Gastroesophageal sphincter (tissue), 4 donors: ENCODE data around the gene CEMIP. TPM values are rescaled to one million over a fixed set of nuclear protein-coding genes. Genes with fewer than 3 reads are reported as not detected.

Experiments
- ATAC-seq: fragments of 150-250 bp; one replicate; pipeline ENCODE4 v1.9.1; 2016; ENCODE audit warnings: mild to moderate bottlenecking, moderate library complexity
- H3K27ac ChIP-seq, 4 donors: fragments of 200-600 bp; sonication (generic) in 3 of 4; 1 replicate in 3 of 4; 2 replicates in 1 of 4; pipeline ENCODE4 v1.5.1; 2016 to 2019
- H3K27me3 ChIP-seq: fragments of 200-600 bp; sonication (generic); one replicate; pipeline ENCODE4 v1.5.1; 2019
- H3K36me3 ChIP-seq, 2 donors: fragments of 200-600 bp; sonication (generic); one replicate each; pipeline ENCODE4 v1.5.1; 2019; ENCODE audit warnings: control low read depth in 1 of 2
- H3K4me1 ChIP-seq, 3 donors: fragments of 200-600 bp; sonication (generic); 1 replicate in 2 of 3; 2 replicates in 1 of 3; pipeline ENCODE4 v1.5.1; 2016 to 2019; ENCODE audit warnings: control low read depth in 2 of 3
- H3K4me3 ChIP-seq, 2 donors: fragments of 200-600 bp; sonication (generic); one replicate each; pipeline ENCODE4 v1.5.1; 2019; ENCODE audit warnings: mild to moderate bottlenecking in 1 of 2, moderate library complexity in 1 of 2
- H3K9me3 ChIP-seq, 3 donors: fragments of 200-600 bp; sonication (generic); one replicate each; pipeline ENCODE4 v1.5.1; 2017 to 2019; ENCODE audit warnings: control low read depth in 2 of 3
- EP300 ChIP-seq: sonication (generic); formaldehyde crosslinking; IDR thresholded peaks from one replicate; pipeline ENCODE4 v1.6.1; 2017; ENCODE audit warnings: antibody characterized with exemption, mild to moderate bottlenecking
- POLR2A ChIP-seq, 2 donors: fragments of 450-650 bp; IDR thresholded peaks; one replicate each; pipeline ENCODE4 v1.6.1; 2017; ENCODE audit warnings: antibody characterized with exemption in 2 of 2, mild to moderate bottlenecking in 2 of 2, moderate library complexity in 1 of 2
- POLR2AphosphoS5 ChIP-seq: sonication (generic); formaldehyde crosslinking; IDR thresholded peaks from one replicate; pipeline ENCODE4 v1.6.1; 2017; ENCODE audit warnings: antibody characterized with exemption
- WGBS, 2 donors: methylation state at CpG; one replicate each; pipeline ENCODE4 v1.1.5; 2018; ENCODE audit warnings: low coverage in 1 of 2; 5-methylcytosine and 5-hydroxymethylcytosine counted together
- total RNA-seq, 4 donors: library from RNA; depleted of rRNA; stranded (reverse); fragments of >200 nt; gene quantifications; one replicate each; pipeline ENCODE4 v1.1.0, GENCODE V29; 2016
- TF ChIP-seq, protein P1 (sequence below), 4 experiments: fragments of 200-600 bp in 2 of 4; fragments of 450-650 bp in 2 of 4; sonication (generic) in 1 of 4; IDR thresholded peaks; one replicate each; pipeline ENCODE4 v1.5.1; 2017 to 2019; ENCODE audit warnings: antibody characterized with exemption in 4 of 4, mild to moderate bottlenecking in 2 of 4, moderate library complexity in 2 of 4

Gene CEMIP
- total RNA-seq, 4 donors from 2014 or later = 0.35 to 0.54 TPM; not detected in 2

DNA sequence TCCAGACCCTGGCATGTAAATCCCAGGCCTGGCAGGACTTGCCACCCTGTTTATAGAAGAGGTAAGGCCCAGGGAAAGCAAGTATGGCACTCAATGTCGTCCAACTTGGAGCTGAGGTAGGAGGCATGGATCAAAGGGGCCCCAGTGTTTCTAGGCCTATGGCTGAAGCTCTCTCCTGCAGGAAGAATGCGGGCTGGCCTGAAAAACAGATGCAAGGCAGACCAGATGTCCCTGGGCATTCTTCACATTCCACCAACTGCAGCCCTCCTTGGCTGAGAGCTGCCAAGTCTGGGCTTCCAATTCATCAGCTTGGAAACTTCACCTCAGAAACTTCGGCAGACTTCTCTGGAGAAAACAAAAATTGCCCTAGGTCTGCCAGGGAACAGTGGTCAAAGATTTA lies 188.3 kb downstream of the CEMIP start:
- Histone ChIP-seq H3K4me1 (peaks cover 0 to 8% (median 0%) of the 10 kb centered on the region in 3 donors), H3K27me3 (no peaks in the 10 kb centered on the region), H3K36me3 (peaks cover 0 to 32% of the 10 kb centered on the region in 2 donors), H3K4me3 (no peak overlapping the region), H3K9me3 (no peaks in the 10 kb centered on the region), H3K27ac (no peak overlapping the region)
- ATAC-seq = peak; percentile 43
- no peak for TF ChIP-seq EP300
- no peak for TF ChIP-seq POLR2AphosphoS5
- no peak for TF ChIP-seq POLR2A (IDR thresholded peaks at IDR 0.05)
- TF ChIP-seq, protein P1, sequence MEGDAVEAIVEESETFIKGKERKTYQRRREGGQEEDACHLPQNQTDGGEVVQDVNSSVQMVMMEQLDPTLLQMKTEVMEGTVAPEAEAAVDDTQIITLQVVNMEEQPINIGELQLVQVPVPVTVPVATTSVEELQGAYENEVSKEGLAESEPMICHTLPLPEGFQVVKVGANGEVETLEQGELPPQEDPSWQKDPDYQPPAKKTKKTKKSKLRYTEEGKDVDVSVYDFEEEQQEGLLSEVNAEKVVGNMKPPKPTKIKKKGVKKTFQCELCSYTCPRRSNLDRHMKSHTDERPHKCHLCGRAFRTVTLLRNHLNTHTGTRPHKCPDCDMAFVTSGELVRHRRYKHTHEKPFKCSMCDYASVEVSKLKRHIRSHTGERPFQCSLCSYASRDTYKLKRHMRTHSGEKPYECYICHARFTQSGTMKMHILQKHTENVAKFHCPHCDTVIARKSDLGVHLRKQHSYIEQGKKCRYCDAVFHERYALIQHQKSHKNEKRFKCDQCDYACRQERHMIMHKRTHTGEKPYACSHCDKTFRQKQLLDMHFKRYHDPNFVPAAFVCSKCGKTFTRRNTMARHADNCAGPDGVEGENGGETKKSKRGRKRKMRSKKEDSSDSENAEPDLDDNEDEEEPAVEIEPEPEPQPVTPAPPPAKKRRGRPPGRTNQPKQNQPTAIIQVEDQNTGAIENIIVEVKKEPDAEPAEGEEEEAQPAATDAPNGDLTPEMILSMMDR (IDR thresholded peaks at IDR 0.05) = no peak
- WGBS, 2 donors = 55% methylated on average over 2 of the region's 3 CpGs; no CpG with 5 or more reads in 1 of the 2 donors

DNA sequence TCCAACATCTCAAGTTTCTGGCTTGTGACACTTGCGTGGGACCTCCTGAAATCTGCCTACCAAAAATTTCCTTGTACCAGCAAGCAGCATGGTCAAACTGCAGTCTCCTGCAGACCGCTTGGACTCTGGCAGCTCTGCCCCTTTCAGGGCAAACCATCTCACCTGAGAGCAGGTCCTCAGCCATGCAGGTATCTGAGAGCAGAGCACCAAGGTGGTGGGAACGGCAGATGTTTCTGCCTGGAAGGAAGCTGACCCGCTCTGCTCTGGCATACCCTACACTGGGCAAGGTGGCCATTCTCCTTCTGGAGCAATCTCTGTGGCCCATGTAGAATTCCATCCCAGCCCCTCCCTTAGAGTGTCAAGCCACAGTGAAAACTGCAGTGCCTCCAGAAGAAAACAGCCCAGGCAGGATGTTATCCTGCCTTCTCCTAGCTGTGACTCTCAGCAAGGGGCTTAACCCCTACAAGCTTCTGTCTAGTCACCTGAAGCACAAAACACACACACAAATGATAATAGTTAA lies 188.9 kb downstream of the CEMIP start:
- Histone ChIP-seq H3K4me3 (no peak overlapping the region), H3K9me3 (no peaks in the 10 kb centered on the region), H3K4me1 (peaks cover 0 to 8% (median 0%) of the 10 kb centered on the region in 3 donors), H3K36me3 (peaks cover 0 to 38% of the 10 kb centered on the region in 2 donors), H3K27me3 (no peaks in the 10 kb centered on the region), H3K27ac (no peak overlapping the region)
- 92% methylated on average over 2 of the region's 4 CpGs; no CpG with 5 or more reads in 1 of the 2 donors for WGBS, 2 donors
- TF ChIP-seq POLR2A (IDR thresholded peaks at IDR 0.05) = no peak
- no peak for TF ChIP-seq POLR2AphosphoS5
- TF ChIP-seq EP300 = no peak
- TF ChIP-seq, protein P1 (IDR thresholded peaks at IDR 0.05) = no peak
- ATAC-seq = no peak

DNA sequence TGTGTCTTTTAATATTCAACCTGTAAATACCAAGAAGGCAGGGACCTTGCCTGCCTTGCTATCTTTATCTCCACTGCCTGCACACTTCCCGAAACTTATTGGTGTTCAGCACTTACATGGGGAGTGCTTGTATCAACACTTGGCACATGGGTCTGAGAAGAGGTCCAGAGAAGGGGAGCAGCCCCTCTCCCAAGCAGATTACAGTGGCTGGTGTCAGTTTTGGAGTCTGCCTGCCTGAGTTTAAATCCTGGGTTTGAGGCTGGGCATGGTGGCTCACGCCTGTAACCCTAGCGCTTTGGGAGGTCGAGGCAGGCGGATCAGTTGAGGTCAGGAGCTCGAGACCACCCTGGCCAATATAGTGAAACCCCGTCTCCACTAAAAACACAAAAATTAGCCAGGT lies 190.1 kb downstream of the CEMIP start:
- Histone ChIP-seq H3K9me3 (no peaks in the 10 kb centered on the region), H3K4me1 (peaks cover 0 to 18% (median 0%) of the 10 kb centered on the region in 3 donors), H3K27me3 (no peaks in the 10 kb centered on the region), H3K27ac (no peak overlapping the region), H3K4me3 (no peak overlapping the region), H3K36me3 (peaks cover 0 to 43% of the 10 kb centered on the region in 2 donors)
- WGBS, 2 donors = no CpG with 5 or more reads among the region's 7 CpGs
- no peak for ATAC-seq
- TF ChIP-seq EP300 = no peak
- TF ChIP-seq POLR2A (IDR thresholded peaks at IDR 0.05) = no peak
- no peak for TF ChIP-seq POLR2AphosphoS5
- TF ChIP-seq, protein P1 (IDR thresholded peaks at IDR 0.05) = no peak

DNA sequence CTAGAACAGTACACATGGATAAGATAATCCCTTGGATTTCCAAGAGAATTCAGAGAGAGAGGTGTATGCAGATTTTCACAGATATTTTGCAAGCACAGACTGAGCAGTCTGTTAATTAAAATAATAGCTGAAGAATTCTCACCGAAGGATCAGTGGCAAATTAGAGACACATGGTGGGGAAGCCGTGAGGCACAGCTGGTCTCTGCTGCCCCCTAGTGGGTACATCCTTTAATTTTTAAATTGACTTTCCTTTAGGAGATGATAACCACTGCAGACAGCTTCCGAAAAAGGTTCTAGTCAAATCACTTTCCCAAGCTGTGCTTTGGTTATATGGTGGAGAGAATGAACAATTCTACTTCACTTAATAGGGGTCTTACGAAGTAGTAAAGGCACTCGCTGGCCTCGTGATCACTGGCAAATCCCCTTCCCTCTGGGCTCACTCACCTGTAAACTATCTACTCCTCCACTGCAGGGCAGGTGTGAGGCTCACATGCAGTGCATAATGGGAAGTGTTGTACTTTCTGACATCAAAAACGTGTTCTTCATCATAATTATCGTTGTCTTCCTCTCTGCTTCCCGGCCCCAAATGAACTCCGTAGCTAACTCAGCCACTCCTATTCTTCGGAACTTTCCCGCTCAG lies 191.0 kb downstream of the CEMIP start:
- no peak overlapping the region for H3K4me3 ChIP-seq
- no peak overlapping the region for H3K27ac ChIP-seq
- H3K27me3 ChIP-seq = no peaks in the 10 kb centered on the region
- H3K9me3 ChIP-seq = no peaks in the 10 kb centered on the region
- TF ChIP-seq POLR2AphosphoS5 (no peak), POLR2A (IDR thresholded peaks at IDR 0.05) (no peak)
- TF ChIP-seq, protein P1 (IDR thresholded peaks at IDR 0.05) = peak; percentile 80 to 94 (median 84)
- peaks cover 0 to 18% (median 0%) of the 10 kb centered on the region in 3 donors for H3K4me1 ChIP-seq
- ATAC-seq = peak; percentile 25
- peaks cover 0 to 43% of the 10 kb centered on the region in 2 donors for H3K36me3 ChIP-seq
- WGBS, 2 donors = 21 to 48% methylated on average over 6 to 12 of the region's 12 CpGs

DNA sequence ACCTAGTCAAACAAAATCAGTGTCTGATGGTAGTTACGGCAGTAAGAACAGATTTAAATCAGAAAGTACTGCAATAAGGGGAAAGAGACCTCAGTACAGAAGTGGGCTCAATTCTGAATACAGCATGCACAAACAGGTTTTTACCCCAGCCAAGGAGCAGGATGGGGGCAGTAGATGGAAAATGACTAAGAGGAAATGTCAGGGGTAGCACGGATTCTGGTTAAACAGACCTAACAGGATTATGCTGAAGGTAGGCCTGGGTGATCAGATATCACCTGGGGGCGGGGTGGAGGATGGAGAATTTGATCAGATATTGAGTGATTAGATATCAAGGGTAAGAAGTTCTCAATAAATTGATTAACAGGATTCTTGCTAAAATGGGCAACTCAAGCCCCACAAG lies 191.5 kb downstream of the CEMIP start:
- TF ChIP-seq POLR2A (IDR thresholded peaks at IDR 0.05) = no peak
- TF ChIP-seq, protein P1 (IDR thresholded peaks at IDR 0.05) = no peak
- TF ChIP-seq EP300 = no peak
- TF ChIP-seq POLR2AphosphoS5 = no peak
- no peak overlapping the region for H3K27ac ChIP-seq
- WGBS, 2 donors = 70 to 90% methylated on average over 2 to 3 of the region's 3 CpGs
- no peaks in the 10 kb centered on the region for H3K9me3 ChIP-seq
- peaks cover 0 to 43% of the 10 kb centered on the region in 2 donors for H3K36me3 ChIP-seq
- H3K4me1 ChIP-seq = peaks cover 0 to 18% (median 0%) of the 10 kb centered on the region in 3 donors
- H3K27me3 ChIP-seq = no peaks in the 10 kb centered on the region
- H3K4me3 ChIP-seq = no peak overlapping the region
- no peak for ATAC-seq
